Osteoblast (primary cell): ENCODE results near the gene SELENOK. TPM values are rescaled to one million over a fixed set of nuclear protein-coding genes. Genes with fewer than 3 reads are reported as not detected.

Source experiments
- DNase-seq: peaks from one replicate; pipeline ENCODE4 v3.0.0; 2011; ENCODE audit warnings: low spot score, mixed read lengths; ENCODE audit not compliant: insufficient read length; ENCODE audit errors: missing footprints
- H2AFZ ChIP-seq: 2 replicates; pipeline ENCODE4 v1.6.0; 2011; ENCODE audit warnings: mild to moderate bottlenecking, low read length
- H3K27ac ChIP-seq: 2 replicates; pipeline ENCODE4 v1.5.1; 2011; ENCODE audit warnings: mild to moderate bottlenecking, low read depth, low read length, moderate library complexity
- H3K27me3 ChIP-seq: 2 replicates; pipeline ENCODE4 v1.6.0; 2012; ENCODE audit warnings: mild to moderate bottlenecking, control low read depth, inconsistent platforms, low read length, moderate library complexity; ENCODE audit not compliant: insufficient read depth
- H3K36me3 ChIP-seq: 2 replicates; pipeline ENCODE4 v1.5.1; 2011; ENCODE audit warnings: mild to moderate bottlenecking, low read length, control low read depth, moderate library complexity; ENCODE audit not compliant: insufficient read depth
- H3K4me1 ChIP-seq: 2 replicates; pipeline ENCODE4 v1.5.1; 2011; ENCODE audit warnings: mild to moderate bottlenecking, low read length, control low read depth, moderate library complexity; ENCODE audit not compliant: insufficient read depth
- H3K4me2 ChIP-seq: 2 replicates; pipeline ENCODE4 v1.6.0; 2011; ENCODE audit warnings: mild to moderate bottlenecking, low read length; ENCODE audit not compliant: insufficient read depth
- H3K4me3 ChIP-seq: fragments of 200-600 bp; sonication (generic); 3 replicates; pipeline ENCODE4 v1.5.1; 2012; ENCODE audit warnings: mild to moderate bottlenecking, low read length, inconsistent platforms; ENCODE audit not compliant: insufficient read depth
- H3K79me2 ChIP-seq: 2 replicates; pipeline ENCODE4 v1.6.0; 2012; ENCODE audit warnings: mild to moderate bottlenecking, low read length, control low read depth, inconsistent platforms; ENCODE audit not compliant: insufficient read depth
- H3K9me3 ChIP-seq: 2 replicates; pipeline ENCODE4 v1.5.1; 2011; ENCODE audit warnings: low read depth, low read length, control low read depth
- H4K20me1 ChIP-seq: 2 replicates; pipeline ENCODE4 v1.6.0; 2012; ENCODE audit warnings: mild to moderate bottlenecking, low read length, control low read depth; ENCODE audit not compliant: insufficient read depth
- total RNA-seq: library from RNA; depleted of rRNA; stranded (reverse); fragments of >200 nt; gene quantifications from 2 replicates; pipeline ENCODE4 v1.2.3, GENCODE V29; 2012
- TF ChIP-seq, protein P1 (sequence below): IDR thresholded peaks from 2 replicates; pipeline ENCODE4 v1.5.1; 2011; ENCODE audit warnings: mild to moderate bottlenecking, low read depth, low read length, moderate library complexity; ENCODE audit errors: extremely low read depth

Gene SELENOK
- total RNA-seq, 1 donor, result 13.4 TPM

DNA sequence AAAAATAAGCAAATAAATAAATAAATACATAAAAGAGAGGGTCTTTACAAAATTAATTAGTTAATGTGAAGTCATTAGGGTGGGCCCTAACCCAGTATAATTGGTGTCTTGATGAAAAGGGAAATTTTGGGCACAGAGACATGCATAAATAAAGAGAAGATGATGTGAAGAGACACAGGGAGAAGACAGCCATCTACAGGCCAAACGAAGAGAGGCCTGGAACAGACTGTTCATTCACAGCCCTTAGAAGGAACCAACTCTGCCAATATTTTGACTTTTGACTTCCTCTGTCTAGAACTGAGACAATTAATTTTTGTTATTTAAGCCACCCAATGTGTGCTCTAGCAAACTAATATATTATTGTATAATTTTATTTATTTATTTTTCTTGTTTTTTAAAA lies 29.6 kb upstream of the SELENOK start:
- Histone ChIP-seq H4K20me1 (no peaks in the 10 kb centered on the region), H3K9me3 (no peaks in the 10 kb centered on the region), H3K4me1 (no peaks in the 10 kb centered on the region), H3K4me3 (no peak overlapping the region), H3K27me3 (no peaks in the 10 kb centered on the region), H3K4me2 (no peak overlapping the region), H3K36me3 (no peaks in the 10 kb centered on the region), H3K79me2 (no peaks in the 10 kb centered on the region), H3K27ac (no peak overlapping the region), H2AFZ (no peak overlapping the region)
- TF ChIP-seq, protein P1, sequence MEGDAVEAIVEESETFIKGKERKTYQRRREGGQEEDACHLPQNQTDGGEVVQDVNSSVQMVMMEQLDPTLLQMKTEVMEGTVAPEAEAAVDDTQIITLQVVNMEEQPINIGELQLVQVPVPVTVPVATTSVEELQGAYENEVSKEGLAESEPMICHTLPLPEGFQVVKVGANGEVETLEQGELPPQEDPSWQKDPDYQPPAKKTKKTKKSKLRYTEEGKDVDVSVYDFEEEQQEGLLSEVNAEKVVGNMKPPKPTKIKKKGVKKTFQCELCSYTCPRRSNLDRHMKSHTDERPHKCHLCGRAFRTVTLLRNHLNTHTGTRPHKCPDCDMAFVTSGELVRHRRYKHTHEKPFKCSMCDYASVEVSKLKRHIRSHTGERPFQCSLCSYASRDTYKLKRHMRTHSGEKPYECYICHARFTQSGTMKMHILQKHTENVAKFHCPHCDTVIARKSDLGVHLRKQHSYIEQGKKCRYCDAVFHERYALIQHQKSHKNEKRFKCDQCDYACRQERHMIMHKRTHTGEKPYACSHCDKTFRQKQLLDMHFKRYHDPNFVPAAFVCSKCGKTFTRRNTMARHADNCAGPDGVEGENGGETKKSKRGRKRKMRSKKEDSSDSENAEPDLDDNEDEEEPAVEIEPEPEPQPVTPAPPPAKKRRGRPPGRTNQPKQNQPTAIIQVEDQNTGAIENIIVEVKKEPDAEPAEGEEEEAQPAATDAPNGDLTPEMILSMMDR, result peak; percentile 55
- peak; percentile 58 for DNase-seq

DNA sequence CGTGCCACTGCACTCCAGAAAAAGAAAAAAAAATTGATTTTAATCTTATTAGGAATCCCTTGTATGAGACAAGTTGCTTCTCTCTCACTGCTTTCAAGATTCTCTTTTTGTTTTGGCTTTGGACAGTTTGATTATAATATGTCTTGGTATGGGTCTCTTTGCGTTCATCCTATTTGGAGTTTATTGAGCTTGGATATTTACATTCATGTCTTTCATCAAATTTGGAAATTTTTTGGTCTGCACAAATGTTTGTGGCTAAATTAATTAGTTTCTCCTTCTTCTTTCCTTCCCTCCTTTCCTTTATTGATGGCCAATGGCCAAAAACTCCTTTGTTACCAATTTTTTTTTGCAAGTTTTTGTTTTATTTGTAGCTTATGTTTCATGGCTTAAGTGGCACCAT lies 28.1 kb upstream of the SELENOK start:
- Histone ChIP-seq H3K4me2 (no peak overlapping the region), H3K4me3 (no peak overlapping the region), H3K27me3 (no peaks in the 10 kb centered on the region), H3K4me1 (no peaks in the 10 kb centered on the region), H4K20me1 (no peaks in the 10 kb centered on the region), H3K27ac (no peak overlapping the region), H3K79me2 (no peaks in the 10 kb centered on the region), H2AFZ (no peak overlapping the region), H3K36me3 (no peaks in the 10 kb centered on the region), H3K9me3 (no peaks in the 10 kb centered on the region)
- no peak for DNase-seq
- TF ChIP-seq, protein P1, result no peak

DNA sequence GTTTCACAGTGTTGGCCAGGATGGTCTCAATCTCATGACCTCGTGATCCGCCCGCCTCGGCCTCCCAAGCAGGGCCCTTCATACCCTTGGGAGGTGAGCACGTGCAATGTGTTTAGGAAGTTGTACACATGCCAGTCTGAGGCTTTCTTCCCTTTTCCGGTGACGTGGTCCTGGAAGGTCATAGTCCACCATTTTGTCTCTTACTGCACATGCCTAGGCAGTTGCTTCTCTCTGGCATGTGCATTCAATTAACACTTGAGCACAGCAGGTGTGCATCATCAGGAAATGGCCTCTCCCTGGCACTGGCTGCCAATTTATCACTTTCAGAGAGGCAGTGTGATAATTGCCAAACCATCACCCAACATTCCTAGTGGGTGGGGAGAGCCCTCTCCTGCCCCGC lies 21.7 kb upstream of the SELENOK start:
- TF ChIP-seq, protein P1, result no peak
- DNase-seq, result no peak
- Histone ChIP-seq H3K27me3 (no peaks in the 10 kb centered on the region), H2AFZ (no peak overlapping the region), H3K4me3 (no peak overlapping the region), H3K27ac (no peak overlapping the region), H3K36me3 (no peaks in the 10 kb centered on the region), H3K79me2 (no peaks in the 10 kb centered on the region), H3K9me3 (no peaks in the 10 kb centered on the region), H3K4me2 (no peak overlapping the region), H4K20me1 (no peaks in the 10 kb centered on the region), H3K4me1 (no peaks in the 10 kb centered on the region)

DNA sequence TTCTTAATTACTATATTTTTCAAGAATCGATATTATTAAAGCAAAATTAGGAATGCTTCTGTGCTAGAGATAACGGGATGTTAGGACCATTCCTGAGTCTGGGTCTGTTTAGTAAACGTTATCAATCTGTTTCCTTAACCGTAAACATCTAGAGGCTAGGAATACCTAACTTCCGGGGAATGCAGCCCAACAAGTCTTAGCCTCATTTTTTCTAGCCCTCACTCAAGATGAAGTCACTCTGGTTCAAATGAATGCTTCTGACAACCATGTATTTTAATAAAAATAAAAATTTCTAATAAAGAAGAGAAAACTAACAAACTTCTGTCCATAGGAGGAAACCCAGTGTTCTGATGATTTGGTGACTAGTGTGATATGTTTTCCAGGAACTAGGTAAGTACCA lies 11.1 kb upstream of the SELENOK start:
- TF ChIP-seq, protein P1, result no peak
- Histone ChIP-seq H3K4me3 (no peak overlapping the region), H3K27me3 (no peaks in the 10 kb centered on the region), H3K36me3 (no peaks in the 10 kb centered on the region), H3K4me1 (no peaks in the 10 kb centered on the region), H2AFZ (no peak overlapping the region), H3K9me3 (no peaks in the 10 kb centered on the region), H3K79me2 (no peaks in the 10 kb centered on the region), H3K4me2 (no peak overlapping the region), H3K27ac (no peak overlapping the region), H4K20me1 (no peaks in the 10 kb centered on the region)
- no peak for DNase-seq
